Stimulated activated CD8-positive, alpha-beta memory T cell treated with anti-CD3 and anti-CD28 coated beads, Interleukin-12 subunit alpha, Interleukin-12 subunit beta, amount 100 ng/mL, for 24 hours (primary cell): ENCODE measurements around the gene FRMD4A.
"Not testable (repeated sequence)": the region's sequence is repeated elsewhere in the genome, so short reads cannot be mapped to it uniquely, and the experiment has no call there.

Experiments used
- DNase-seq: peaks from one replicate; pipeline ENCODE4 v3.0.0-alpha.2; 2020; ENCODE audit errors: extremely low read depth

FRMD4A gene

GRCh38 chr10:13717936-13718772 lies 612.6 kb downstream of the FRMD4A start:
- DNase-seq, result no peak

DNA sequence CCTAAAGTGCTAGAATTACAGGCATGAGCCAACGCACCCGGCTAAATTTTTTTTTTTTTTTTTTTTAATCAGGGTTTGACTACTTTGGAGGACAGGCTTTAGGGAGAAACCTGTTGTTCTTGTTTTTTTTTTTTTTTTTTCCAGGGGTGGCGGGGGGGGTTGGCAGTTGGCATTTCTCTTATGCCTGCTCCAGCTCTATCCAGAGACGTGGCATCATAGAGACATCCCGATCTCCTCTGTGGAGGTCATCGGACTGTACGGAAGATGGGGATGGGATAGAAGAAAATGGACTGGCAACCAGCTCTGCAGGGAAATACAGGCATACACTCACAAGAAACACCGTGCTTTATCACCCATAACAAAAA lies 613.2 kb downstream of the FRMD4A start:
- no peak for DNase-seq

- no peak for DNase-seq
Measured at GRCh38 chr10:13716081-13717071, 614.3 kb downstream of the FRMD4A start.

DNA sequence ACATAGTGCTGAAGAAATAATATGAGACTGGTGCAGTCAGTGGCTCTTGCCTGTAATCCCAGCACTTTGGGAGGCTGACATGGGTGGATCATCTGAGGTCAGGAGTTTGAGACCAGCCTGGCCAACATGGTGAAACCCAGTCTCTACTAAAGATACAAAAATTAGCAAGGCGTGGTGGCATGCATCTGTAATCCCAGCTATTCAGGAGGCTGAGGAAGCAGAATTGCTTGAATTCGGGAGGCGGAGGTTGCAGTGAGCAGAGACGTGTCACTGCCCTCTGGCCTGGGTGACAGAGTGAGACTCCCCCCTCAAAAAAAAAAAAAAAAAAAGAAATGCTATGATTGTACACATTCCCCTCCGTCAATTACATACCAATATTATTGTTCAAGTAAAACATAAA lies 615.1 kb downstream of the FRMD4A start:
- not testable (repeated sequence) for DNase-seq

- no peak for DNase-seq
Measured at GRCh38 chr10:13715100-13715499, 615.6 kb downstream of the FRMD4A start.

DNA sequence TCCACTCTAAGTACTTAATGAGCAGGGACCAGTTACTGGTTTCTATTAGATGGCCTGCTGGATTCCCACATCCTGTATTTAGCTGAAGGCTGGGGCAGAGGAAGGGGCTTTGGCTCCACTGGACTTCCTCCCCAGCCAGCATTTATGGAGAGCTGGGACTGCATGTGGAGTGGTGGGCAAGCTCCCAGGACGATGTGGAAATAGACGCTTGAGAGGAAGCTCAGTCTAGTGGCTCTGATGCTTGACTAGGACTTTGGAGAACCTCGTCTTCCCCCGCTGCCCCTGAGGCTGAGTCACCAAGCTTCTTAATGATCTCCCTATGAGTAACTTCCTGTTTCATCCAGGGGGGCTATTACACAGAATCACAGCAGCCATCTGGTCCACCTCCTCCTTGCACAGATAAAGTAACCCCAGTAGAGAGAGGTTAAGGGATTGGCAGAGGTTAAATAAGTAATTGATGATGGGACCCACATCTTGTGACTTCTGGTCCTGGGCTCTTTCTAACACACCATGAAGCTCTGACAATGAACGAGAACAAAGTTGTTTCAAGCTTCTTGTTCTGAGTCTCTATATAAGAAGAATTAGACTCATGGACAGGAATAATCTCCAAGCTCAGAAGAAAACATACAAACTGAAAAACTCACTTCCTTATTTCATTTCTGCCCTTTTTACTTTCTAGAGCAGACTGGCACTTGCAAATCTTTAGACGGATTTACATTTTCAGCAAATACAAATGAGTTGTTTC lies 617.7 kb downstream of the FRMD4A start:
- DNase-seq, result no peak

- DNase-seq, result no peak
Measured at GRCh38 chr10:13712476-13712836, 618.3 kb downstream of the FRMD4A start.

- DNase-seq, result no peak
Measured at GRCh38 chr10:13711291-13711690, 619.4 kb downstream of the FRMD4A start.

DNA sequence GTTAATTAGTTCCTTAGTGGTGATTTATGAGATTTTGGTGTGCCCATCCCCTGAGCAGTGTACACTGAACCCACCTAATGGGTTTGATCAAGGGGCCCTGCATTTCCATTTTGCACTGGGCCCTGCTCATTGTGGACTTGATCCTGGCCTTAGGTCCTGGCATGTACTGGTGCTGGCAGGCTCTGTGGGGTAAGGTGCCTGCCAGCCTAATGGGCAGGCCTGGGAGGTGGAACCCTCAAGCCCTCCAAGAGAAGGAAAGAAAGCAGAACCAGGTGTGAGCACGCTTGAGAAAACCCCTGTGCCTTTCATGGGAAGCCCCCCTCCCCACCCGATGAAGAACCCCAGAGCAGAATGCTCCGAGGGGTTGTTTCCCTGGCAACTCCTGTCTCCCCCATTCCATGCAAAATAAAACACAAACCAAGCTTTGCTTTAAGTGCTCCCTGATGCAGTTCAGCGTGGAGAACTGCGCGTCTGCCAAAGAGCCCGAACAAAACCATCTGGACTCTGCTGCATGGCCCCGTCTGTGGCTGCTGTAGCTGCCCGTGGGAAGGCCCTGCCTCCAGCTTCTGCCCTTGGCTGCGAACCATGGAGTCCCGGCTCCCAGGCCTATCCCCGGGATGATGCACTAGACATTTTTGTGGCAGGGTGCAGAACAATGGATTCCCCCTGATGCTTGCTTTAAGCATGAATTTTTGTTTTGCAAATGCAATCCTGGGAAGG lies 620.6 kb downstream of the FRMD4A start:
- no peak for DNase-seq

DNA sequence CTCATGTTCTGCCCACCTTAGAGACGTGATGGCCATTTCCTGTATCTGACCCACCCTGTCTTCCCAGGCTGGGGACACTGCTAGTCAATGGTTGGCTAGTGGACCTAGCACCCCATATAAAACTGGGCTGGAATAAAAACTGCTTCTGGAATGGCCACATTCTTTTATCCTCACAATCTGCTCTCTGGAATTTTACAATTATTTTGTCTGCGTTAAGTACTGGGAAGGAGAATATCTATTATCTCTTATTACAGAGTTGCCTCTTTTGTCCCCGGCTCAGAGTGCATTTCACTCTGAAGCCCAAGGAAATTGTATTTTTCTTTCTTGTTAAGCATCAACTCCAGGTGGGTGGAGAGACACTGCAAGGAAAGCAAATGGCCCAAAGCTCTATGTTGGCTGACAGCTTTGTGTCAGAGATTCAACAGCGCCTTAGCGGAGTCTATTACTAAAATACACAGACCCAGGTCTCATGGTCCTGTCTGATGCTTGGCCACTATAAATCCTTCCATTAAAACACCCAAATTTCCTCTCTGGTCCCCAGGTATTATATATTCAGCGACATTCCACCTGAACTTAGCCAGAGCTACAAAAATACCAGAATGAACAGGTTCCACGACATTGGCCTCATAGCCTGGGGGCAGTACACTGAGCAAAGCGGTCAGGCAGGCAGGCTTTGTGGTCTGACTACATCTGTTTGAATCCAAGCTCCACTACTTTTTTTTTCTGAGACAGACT lies 622.3 kb downstream of the FRMD4A start:
- no peak for DNase-seq

DNA sequence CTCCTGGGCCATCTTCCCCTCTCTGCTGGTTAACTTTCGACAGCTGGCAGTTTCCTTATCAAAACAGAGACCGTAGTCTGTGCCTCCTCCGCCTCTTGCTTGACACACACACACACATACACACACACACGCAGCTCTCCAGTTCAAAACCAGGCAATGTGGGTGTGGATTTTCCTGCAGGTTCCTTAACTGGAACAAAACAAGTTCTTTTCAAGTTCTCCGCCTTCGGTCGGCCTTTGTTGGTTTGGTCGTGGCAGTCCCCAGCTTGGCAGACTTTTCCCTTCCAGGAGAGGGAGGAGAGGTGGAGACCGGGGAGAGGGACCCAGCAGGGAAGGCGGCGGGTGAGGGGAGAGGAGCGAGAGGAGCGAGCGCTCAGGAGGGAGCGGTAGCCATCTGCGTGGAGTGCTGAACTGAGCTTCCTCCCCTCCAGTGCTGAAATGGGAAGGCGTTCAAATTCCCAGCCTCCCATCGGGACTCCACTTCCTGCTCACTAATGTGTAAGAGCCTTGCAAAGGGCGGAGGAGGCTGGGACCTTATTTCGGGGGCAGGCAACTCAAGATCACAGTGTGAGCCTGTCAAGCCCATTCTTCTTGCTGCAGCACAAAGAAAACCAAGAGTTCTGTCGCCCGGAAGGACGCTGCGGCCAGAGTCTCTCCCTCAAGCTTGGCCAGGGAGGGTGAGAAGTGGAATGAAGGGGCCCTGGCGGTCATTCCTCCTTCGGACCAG lies 623.4 kb downstream of the FRMD4A start:
- DNase-seq, result no peak

DNA sequence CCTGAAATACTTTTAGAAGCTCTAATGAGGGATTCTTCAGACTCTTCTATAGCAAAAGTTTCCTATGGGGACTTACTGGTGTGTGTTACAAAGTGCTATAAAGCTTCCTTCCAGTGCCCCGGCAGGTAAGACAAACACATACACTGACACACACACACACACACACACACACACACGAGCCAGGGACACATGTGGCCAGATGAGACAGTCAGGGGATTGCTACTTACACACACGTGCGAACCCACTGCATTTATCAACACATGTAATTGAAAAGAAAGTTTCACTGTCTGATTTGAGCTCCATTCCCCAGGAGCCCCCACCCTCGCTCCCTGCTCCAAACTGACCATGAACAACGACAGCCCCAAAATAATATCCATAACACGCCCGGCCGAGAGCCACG lies 624.1 kb downstream of the FRMD4A start:
- DNase-seq, result no peak

GRCh38 chr10:13706175-13706574 lies 624.5 kb downstream of the FRMD4A start:
- no peak for DNase-seq

DNA sequence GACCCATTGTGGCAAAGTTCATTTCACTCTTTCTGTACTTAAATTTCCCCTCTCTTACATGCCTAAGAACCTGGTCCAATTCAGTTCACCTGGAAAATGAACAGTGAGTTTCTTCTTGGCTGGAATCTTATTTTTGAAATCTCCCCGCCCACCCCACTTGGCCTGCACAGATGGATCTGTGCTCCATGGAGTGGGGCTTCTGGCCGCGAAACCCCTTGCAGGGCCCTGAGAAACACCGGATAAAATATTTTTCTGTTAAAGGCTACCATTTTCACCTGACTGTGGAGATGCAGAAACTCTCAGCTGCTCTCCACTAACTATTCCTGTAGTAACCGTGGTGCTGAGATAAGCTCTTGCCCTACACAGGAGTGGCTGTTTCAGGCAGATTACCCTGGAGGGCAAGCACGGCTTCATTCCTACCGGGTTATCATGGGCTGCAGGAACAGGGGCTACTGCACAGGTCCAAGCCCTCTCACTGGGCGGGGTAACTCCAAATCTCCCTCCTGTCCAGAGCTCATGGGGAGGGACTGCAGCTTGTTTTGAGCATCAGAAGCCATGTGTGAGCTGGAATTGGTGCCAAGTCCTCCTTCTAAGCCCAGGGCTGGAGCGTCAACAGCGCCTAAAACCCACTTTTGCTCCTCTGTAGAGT lies 625.1 kb downstream of the FRMD4A start:
- no peak for DNase-seq

GRCh38 chr10:13704964-13705363 lies 625.8 kb downstream of the FRMD4A start:
- no peak for DNase-seq

GRCh38 chr10:13703997-13704536 lies 626.7 kb downstream of the FRMD4A start:
- DNase-seq, result no peak

DNA sequence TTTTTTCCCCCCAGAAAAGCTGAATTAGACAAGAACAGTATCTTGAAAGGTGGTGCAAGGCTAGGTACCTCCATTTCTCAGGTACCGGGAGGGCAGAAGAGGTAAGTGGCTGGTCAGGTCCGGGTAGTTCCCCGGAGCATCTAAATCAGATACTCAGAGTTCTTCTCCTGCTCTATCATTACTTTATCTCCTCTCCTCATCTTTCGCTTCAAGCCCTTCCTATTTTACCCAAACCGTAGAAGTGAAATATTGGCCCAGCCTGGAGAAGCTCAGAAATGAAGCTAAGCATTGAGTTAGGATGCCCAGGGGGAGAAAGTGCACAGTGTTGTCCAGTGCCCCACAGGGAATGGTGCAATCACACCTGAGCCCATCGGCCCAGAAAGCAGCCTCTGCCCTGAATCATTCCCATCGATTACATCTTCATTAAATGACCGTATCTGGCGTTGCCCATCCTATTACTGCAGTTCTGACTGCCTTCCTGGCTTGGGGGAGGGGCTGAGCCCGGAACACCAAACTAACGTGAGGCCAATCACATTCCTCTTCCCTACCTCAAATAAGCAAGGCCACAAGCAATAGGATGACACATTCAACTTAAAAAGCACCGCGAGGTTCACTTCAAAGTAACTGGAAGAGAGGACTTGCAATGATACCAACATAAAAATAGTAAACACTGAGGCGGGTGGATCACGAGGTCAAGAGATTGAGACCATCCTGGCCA lies 627.5 kb downstream of the FRMD4A start:
- no peak for DNase-seq

GRCh38 chr10:13701157-13701919 lies 629.4 kb downstream of the FRMD4A start:
- DNase-seq, result no peak
